AG04449 (cell line): ENCODE results near the gene MTX3.

Source experiments
- CTCF ChIA-PET: fragments of 350-600 bp; formaldehyde crosslinking; extraction: SDS; loops from one replicate; lab custom pipeline; 2021; ENCODE audit warnings: antibody characterized with exemption; lab: Yijun Ruan, JAX
- POLR2A ChIA-PET: fragments of 400-600, 350-600 bp; formaldehyde crosslinking; extraction: SDS; loops from one replicate; lab custom pipeline; 2020; ENCODE audit warnings: antibody characterized with exemption, inconsistent platforms; lab: Yijun Ruan, JAX
- DNase-seq: peaks from one replicate; pipeline ENCODE4 v3.0.0-alpha.2; 2010; ENCODE audit warnings: low read depth, low spot score
- H3K4me3 ChIP-seq: 2 replicates; pipeline ENCODE4 v1.5.1; 2011; ENCODE audit warnings: low read depth, mild to moderate bottlenecking, control low read depth, low read length
- TF ChIP-seq, protein P1 (sequence below): IDR thresholded peaks from one replicate; pipeline ENCODE4 v1.5.1; 2011; ENCODE audit warnings: mild to moderate bottlenecking, moderate library complexity, low read length, control low read depth, inconsistent platforms; ENCODE audit not compliant: insufficient read depth; ENCODE audit errors: missing control alignments

The MTX3 gene

DNA sequence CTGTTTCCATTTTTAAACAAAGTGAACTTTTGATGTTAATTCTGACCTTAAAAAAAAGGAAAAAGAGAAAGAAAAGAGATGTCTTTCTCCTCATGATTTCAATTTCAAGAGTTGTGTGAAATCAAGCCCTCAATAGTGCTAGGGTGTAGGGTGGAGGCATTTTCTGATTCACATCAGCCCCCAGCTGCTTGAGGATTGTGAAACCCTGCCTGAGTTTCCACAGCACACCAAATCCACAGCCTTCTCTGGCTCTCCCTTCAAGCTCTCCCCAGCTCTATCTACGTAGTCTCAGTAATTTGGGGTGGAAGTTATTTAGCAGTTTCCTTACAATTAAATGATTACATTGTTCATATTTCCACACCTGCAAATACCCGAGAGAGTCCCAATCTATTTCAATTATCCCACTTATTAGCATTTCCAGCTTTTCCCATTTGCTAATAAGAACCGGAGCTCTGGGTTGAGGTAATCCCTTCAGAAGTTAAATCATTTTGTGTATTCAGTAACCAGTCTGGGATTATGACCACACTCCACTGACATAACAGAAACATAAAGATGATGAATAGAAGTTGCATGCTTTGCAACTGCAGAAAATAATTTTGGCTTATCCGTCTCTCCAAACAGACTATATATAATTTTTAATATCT, 54.9 kb downstream of the MTX3 start:
- CTCF ChIA-PET = interaction anchor here (0.6 to 1.0 kb wide), 3 partner anchors 12 to 154 kb away, joined by 3 read pairs; no protein-coding TSS in a partner anchor
- H3K4me3 ChIP-seq = no peak overlapping the region
- POLR2A ChIA-PET = no interaction called here
- no peak for DNase-seq
- TF ChIP-seq, protein P1, sequence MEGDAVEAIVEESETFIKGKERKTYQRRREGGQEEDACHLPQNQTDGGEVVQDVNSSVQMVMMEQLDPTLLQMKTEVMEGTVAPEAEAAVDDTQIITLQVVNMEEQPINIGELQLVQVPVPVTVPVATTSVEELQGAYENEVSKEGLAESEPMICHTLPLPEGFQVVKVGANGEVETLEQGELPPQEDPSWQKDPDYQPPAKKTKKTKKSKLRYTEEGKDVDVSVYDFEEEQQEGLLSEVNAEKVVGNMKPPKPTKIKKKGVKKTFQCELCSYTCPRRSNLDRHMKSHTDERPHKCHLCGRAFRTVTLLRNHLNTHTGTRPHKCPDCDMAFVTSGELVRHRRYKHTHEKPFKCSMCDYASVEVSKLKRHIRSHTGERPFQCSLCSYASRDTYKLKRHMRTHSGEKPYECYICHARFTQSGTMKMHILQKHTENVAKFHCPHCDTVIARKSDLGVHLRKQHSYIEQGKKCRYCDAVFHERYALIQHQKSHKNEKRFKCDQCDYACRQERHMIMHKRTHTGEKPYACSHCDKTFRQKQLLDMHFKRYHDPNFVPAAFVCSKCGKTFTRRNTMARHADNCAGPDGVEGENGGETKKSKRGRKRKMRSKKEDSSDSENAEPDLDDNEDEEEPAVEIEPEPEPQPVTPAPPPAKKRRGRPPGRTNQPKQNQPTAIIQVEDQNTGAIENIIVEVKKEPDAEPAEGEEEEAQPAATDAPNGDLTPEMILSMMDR = no peak

DNA sequence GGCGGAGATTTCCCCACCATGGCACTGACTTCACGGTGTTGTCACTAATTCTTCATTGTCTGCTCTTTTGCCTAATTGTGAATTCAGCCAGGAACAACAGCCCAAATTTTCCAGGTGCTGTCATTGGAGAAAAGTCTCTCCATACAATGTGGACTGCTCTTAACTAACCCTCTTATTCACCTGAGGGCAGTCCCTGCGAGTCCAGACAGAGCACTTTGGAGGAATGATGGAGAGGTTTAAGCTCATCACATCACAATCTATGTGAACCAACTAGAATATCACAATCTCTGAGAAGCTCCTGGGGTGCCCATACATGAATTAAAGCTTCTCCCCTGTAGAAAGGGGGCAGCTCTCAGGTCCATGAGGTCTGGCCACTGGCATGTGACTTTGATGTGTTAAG, 56.4 kb downstream of the MTX3 start:
- no peak overlapping the region for H3K4me3 ChIP-seq
- no peak for DNase-seq
- ChIA-PET POLR2A (no interaction called here), CTCF (interaction anchor here (1.1 to 1.2 kb wide), 2 partner anchors 12 to 151 kb away, joined by 3 to 4 read pairs; no protein-coding TSS in a partner anchor)
- TF ChIP-seq, protein P1 = no peak

DNA sequence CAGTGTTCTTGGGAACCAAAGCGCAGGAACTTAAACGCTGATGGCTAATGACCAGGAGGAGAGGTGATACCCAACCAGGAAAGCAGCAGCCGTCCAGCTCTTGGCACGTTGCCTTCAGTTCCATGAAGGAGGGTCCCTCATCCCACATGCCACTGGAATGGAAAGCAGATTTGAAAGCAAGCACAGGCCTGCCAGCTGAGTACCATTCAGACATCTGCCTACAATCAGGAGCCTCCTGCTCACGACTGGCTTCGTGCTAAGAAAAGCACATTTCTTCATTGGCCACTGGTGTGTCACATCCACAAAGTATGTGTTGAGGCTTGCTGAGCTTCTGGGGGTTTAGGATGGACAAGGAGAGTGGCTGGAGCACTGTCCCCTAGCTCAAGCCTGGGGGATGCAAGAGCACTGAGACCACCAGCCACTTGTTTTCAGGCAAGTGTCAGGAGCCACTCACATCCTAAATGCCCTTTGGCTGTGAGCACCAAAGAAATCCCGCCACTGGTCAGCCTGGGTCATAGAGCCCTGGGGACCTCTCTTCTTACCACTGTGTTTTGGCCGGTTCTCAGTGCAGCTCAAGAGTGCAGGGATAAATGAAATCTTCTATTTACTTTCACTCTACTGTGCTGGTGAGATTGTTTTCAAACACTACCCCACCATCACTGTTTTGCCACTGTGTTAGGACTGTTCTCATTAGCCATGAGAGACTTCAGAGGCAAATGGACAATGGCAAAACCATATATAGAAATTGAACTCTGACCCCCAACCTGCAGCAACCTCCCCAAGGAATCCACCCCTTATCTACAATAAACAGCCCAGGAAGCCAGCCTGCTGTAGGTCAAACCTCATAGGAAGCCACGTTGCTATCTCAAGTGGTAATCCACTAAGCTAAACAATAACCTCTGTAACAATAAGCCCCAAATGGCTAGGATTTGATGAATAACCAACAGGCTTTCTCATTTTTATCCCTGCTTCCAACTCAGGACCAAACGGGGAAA, 58.3 kb downstream of the MTX3 start:
- no peak overlapping the region for H3K4me3 ChIP-seq
- no peak for DNase-seq
- ChIA-PET POLR2A (no interaction called here), CTCF (interaction anchor here (1.2 kb wide), 1 partner anchor 151 kb away, joined by 3 read pairs; no protein-coding TSS in a partner anchor)
- TF ChIP-seq, protein P1 = no peak

DNA sequence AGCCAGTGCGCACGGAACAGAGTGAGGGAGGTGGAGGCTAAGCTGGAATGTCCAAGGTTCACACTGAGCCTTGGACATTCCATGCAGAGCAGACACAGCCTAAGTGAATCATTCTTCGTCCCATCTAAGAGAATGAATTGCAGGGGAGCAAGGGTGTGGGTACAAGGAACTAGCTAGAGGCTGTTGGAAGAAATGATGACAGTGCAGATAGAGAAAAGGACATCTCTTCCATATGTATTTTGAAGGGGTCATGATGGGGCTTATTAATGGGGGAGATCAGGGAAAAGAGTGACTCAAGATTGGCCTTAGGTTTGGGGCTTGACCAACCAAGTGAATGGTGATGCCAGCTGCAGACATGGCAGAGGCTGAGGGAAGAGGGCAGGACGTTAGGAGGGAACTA, 59.2 kb downstream of the MTX3 start:
- TF ChIP-seq, protein P1 = no peak
- CTCF ChIA-PET = no interaction called here

GRCh38 chr5:79931409-79931808, 59.7 kb downstream of the MTX3 start:
- H3K4me3 ChIP-seq = no peak overlapping the region
- ChIA-PET POLR2A (no interaction called here), CTCF (interaction anchor here (1.8 kb wide), 1 partner anchor 152 kb away, joined by 5 read pairs; no protein-coding TSS in a partner anchor)
- TF ChIP-seq, protein P1 = no peak
- no peak for DNase-seq

More for the DNA sequence above, 59.2 kb downstream of the MTX3 start:
- H3K4me3 ChIP-seq = no peak overlapping the region
- no peak for DNase-seq
- POLR2A ChIA-PET = no interaction called here

- no peak for DNase-seq
- no peak overlapping the region for H3K4me3 ChIP-seq
- CTCF ChIA-PET = no interaction called here
- POLR2A ChIA-PET = no interaction called here
- TF ChIP-seq, protein P1 = no peak
These were observed 62.0 kb downstream of the MTX3 start for GRCh38 chr5:79929095-79929494.
